ENCODE data around the gene PCDH15. TPM values are rescaled to one million over a fixed set of nuclear protein-coding genes. Genes with fewer than 3 reads are reported as not detected.

Gene PCDH15
- total RNA-seq, 1 donor from 2014 or later, result not detected

DNA sequence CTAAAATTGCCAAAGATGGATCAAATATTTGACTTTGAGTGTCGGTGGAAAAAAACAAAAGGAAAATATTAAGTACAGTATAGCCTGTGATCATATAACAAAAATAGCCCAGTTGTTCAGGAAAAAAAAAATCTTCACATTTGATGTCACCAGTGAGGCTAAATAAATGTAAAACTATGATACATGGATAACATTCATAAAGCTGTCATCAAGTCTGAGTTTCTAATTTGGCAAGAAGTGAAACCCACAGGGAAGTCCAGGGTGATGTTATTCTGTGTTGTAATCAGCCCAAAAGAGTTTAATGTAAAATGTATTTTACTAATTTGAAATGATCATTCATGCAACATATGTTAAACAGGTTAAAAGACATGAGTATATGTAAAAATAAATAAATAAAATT, 908.0 kb downstream of the PCDH15 start:
- TF ChIP-seq EZH2 (IDR thresholded peaks at IDR 0.05; ENCODE audit: insufficient read depth, low read length), result no peak
- TF ChIP-seq, protein P1, sequence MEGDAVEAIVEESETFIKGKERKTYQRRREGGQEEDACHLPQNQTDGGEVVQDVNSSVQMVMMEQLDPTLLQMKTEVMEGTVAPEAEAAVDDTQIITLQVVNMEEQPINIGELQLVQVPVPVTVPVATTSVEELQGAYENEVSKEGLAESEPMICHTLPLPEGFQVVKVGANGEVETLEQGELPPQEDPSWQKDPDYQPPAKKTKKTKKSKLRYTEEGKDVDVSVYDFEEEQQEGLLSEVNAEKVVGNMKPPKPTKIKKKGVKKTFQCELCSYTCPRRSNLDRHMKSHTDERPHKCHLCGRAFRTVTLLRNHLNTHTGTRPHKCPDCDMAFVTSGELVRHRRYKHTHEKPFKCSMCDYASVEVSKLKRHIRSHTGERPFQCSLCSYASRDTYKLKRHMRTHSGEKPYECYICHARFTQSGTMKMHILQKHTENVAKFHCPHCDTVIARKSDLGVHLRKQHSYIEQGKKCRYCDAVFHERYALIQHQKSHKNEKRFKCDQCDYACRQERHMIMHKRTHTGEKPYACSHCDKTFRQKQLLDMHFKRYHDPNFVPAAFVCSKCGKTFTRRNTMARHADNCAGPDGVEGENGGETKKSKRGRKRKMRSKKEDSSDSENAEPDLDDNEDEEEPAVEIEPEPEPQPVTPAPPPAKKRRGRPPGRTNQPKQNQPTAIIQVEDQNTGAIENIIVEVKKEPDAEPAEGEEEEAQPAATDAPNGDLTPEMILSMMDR (IDR thresholded peaks at IDR 0.05; ENCODE audit: insufficient read depth, low read depth, low read length), result no peak
- Mint-ChIP-seq H3K9me3 (ENCODE audit: unreplicated experiment) (no peaks in the 10 kb centered on the region), H3K36me3 (ENCODE audit: low read depth, unreplicated experiment) (no peaks in the 10 kb centered on the region), H3K4me3 (ENCODE audit: unreplicated experiment) (no peak overlapping the region), H3K4me1 (ENCODE audit: low read depth, unreplicated experiment) (no peaks in the 10 kb centered on the region), H3K27ac (ENCODE audit: unreplicated experiment) (no peak overlapping the region), H3K27me3 (ENCODE audit: low read depth, unreplicated experiment) (no peaks in the 10 kb centered on the region)
- no peaks in the 10 kb centered on the region for H4K20me1 ChIP-seq (ENCODE audit: insufficient read depth, low read length)
- no peak overlapping the region for H3K9ac ChIP-seq (ENCODE audit: low read length)
- H2AFZ ChIP-seq (ENCODE audit: low read depth, low read length), result no peak overlapping the region
- no peaks in the 10 kb centered on the region for H3K36me3 ChIP-seq (ENCODE audit: insufficient read depth, low read length)
- H3K9me3 ChIP-seq (ENCODE audit: insufficient read depth, low read depth, low read length), result no peaks in the 10 kb centered on the region
- H3K4me2 ChIP-seq (ENCODE audit: low read length), result no peak overlapping the region
- FAIRE-seq (no peak), DNase-seq (ENCODE audit: low read depth) (no peak)
- no peaks in the 10 kb centered on the region for H3K27me3 ChIP-seq (ENCODE audit: insufficient read depth, low read length)
- no peak overlapping the region for H3K4me3 ChIP-seq (ENCODE audit: insufficient read depth, low read depth, low read length)
- no peaks in the 10 kb centered on the region for H3K79me2 ChIP-seq (ENCODE audit: insufficient read depth, low read length)
- H3K27ac ChIP-seq (ENCODE audit: low read depth, low read length), result no peak overlapping the region
- no peaks in the 10 kb centered on the region for H3K4me1 ChIP-seq (ENCODE audit: insufficient read depth, low read length)

- H3K27ac ChIP-seq (ENCODE audit: low read depth, low read length), result no peak overlapping the region
- DNase-seq (ENCODE audit: low read depth) (no peak), FAIRE-seq (no peak)
- H3K4me1 Mint-ChIP-seq (ENCODE audit: low read depth, unreplicated experiment), result no peaks in the 10 kb centered on the region
- no peaks in the 10 kb centered on the region for H3K79me2 ChIP-seq (ENCODE audit: insufficient read depth, low read length)
- no peaks in the 10 kb centered on the region for H3K36me3 Mint-ChIP-seq (ENCODE audit: low read depth, unreplicated experiment)
- no peak overlapping the region for H3K27ac Mint-ChIP-seq (ENCODE audit: unreplicated experiment)
- no peaks in the 10 kb centered on the region for H3K27me3 Mint-ChIP-seq (ENCODE audit: low read depth, unreplicated experiment)
- H3K9ac ChIP-seq (ENCODE audit: low read length), result no peak overlapping the region
- no peaks in the 10 kb centered on the region for H3K27me3 ChIP-seq (ENCODE audit: insufficient read depth, low read length)
- H3K4me3 ChIP-seq (ENCODE audit: insufficient read depth, low read depth, low read length), result no peak overlapping the region
- H3K4me1 ChIP-seq (ENCODE audit: insufficient read depth, low read length), result no peaks in the 10 kb centered on the region
- H4K20me1 ChIP-seq (ENCODE audit: insufficient read depth, low read length), result no peaks in the 10 kb centered on the region
- no peaks in the 10 kb centered on the region for H3K36me3 ChIP-seq (ENCODE audit: insufficient read depth, low read length)
- H3K4me2 ChIP-seq (ENCODE audit: low read length), result no peak overlapping the region
- H3K9me3 Mint-ChIP-seq (ENCODE audit: unreplicated experiment), result no peaks in the 10 kb centered on the region
- no peaks in the 10 kb centered on the region for H3K9me3 ChIP-seq (ENCODE audit: insufficient read depth, low read depth, low read length)
- H2AFZ ChIP-seq (ENCODE audit: low read depth, low read length), result no peak overlapping the region
- TF ChIP-seq, protein P1 (IDR thresholded peaks at IDR 0.05; ENCODE audit: insufficient read depth, low read depth, low read length), result no peak
- TF ChIP-seq EZH2 (IDR thresholded peaks at IDR 0.05; ENCODE audit: insufficient read depth, low read length), result no peak
- no peak overlapping the region for H3K4me3 Mint-ChIP-seq (ENCODE audit: unreplicated experiment)
Observed at GRCh38 chr10:53886325-53887300, 914.4 kb downstream of the PCDH15 start.

DNA sequence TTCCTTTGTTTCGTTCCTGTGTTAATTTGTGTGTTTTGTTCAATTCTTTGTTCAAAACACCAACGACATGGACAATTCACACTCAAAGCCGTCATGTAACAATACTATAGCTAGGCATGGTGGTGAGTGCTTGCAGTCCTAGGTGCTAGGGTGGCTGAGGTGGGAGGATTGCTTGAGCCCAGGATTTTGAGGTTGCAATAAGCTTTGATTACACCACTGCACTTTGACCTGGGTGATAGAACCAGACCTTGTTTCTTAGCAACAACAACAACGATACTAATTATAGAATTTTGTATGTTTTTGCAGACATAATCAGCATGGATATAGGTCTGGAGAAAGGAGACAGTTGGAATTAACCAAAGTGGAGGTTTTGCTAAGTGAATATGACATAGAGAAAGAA, 936.2 kb downstream of the PCDH15 start:
- FAIRE-seq (no peak), DNase-seq (ENCODE audit: low read depth) (no peak)
- Mint-ChIP-seq H3K27me3 (ENCODE audit: low read depth, unreplicated experiment) (no peaks in the 10 kb centered on the region), H3K4me3 (ENCODE audit: unreplicated experiment) (no peak overlapping the region), H3K9me3 (ENCODE audit: unreplicated experiment) (no peaks in the 10 kb centered on the region), H3K36me3 (ENCODE audit: low read depth, unreplicated experiment) (no peaks in the 10 kb centered on the region), H3K27ac (ENCODE audit: unreplicated experiment) (no peak overlapping the region), H3K4me1 (ENCODE audit: low read depth, unreplicated experiment) (no peaks in the 10 kb centered on the region)
- H3K36me3 ChIP-seq (ENCODE audit: insufficient read depth, low read length), result no peaks in the 10 kb centered on the region
- no peak overlapping the region for H3K9ac ChIP-seq (ENCODE audit: low read length)
- no peaks in the 10 kb centered on the region for H3K4me1 ChIP-seq (ENCODE audit: insufficient read depth, low read length)
- no peaks in the 10 kb centered on the region for H3K9me3 ChIP-seq (ENCODE audit: insufficient read depth, low read depth, low read length)
- no peak overlapping the region for H3K4me3 ChIP-seq (ENCODE audit: insufficient read depth, low read depth, low read length)
- no peaks in the 10 kb centered on the region for H4K20me1 ChIP-seq (ENCODE audit: insufficient read depth, low read length)
- no peaks in the 10 kb centered on the region for H3K27me3 ChIP-seq (ENCODE audit: insufficient read depth, low read length)
- TF ChIP-seq, protein P1 (IDR thresholded peaks at IDR 0.05; ENCODE audit: insufficient read depth, low read depth, low read length), result no peak
- TF ChIP-seq EZH2 (IDR thresholded peaks at IDR 0.05; ENCODE audit: insufficient read depth, low read length), result no peak
- H3K27ac ChIP-seq (ENCODE audit: low read depth, low read length), result no peak overlapping the region
- no peak overlapping the region for H2AFZ ChIP-seq (ENCODE audit: low read depth, low read length)
- H3K79me2 ChIP-seq (ENCODE audit: insufficient read depth, low read length), result no peaks in the 10 kb centered on the region
- H3K4me2 ChIP-seq (ENCODE audit: low read length), result no peak overlapping the region
